ENCODE data around the gene ZNF441. TPM values are rescaled to one million over a fixed set of nuclear protein-coding genes. Genes with fewer than 3 reads are reported as not detected.

The ZNF441 gene
- total and polyA plus RNA-seq, 2 of the 13 experiments (the other 11 are each of a cell fraction or from before 2014, with no cell fraction given) = 2.8 to 10.0 TPM

DNA sequence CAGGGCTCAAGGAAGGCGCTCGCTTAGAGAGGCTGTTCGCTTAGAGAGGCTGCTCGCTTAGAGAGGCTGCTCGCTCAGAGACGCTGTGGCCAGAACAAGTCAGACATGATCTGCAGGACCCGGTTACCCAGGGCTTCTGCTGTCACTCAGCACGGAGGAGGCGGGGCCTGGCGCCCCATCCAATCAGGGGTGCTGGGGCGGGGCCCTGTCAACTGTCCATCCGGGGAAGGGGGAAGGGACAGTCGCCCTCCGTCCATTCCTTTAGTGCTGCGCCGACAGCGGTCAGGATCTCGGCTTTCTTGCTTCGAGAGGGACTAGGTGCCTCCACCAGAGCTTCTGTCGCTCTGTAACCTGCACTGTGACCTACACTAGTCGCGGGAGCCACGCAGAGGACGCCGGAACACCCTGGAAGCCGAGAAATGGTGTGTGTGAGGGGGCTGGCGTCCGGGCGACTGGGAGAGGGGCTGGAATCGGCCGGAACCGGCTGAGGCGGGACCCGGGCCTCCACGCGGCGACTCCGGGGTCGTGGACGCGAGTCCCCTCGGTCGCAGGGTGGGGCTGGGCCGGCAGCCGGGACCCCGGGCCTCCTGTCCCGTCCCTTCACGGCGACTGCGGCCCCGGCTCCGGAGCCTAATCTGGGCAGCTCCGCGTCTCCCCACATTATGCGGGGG lies 47.4 kb downstream of the ZNF441 start, which contains the start of gene ZNF440 (continued):
- no peak for TF ChIP-seq SOX6 (IDR thresholded peaks at IDR 0.05)
- peak; percentile 63 for TF ChIP-seq SOX6 (CRISPR knock-in tag; IDR thresholded peaks at IDR 0.05)
- TF ChIP-seq TBX2 (CRISPR knock-in tag; IDR thresholded peaks at IDR 0.05; ENCODE audit: borderline replicate concordance) = peak; percentile 72
- peak; percentile 97 for TF ChIP-seq POLR2G (IDR thresholded peaks at IDR 0.05; ENCODE audit: low read depth, low read length)
- TF ChIP-seq ZNF777 (CRISPR knock-in tag; IDR thresholded peaks at IDR 0.05) = peak; percentile 56; the same call in 1 of the 2 replicates
- TF ChIP-seq ELF1 (CRISPR knock-in tag; IDR thresholded peaks at IDR 0.05) = peak; percentile 31; the same call in 1 of the 2 replicates
- TF ChIP-seq, protein P1, sequence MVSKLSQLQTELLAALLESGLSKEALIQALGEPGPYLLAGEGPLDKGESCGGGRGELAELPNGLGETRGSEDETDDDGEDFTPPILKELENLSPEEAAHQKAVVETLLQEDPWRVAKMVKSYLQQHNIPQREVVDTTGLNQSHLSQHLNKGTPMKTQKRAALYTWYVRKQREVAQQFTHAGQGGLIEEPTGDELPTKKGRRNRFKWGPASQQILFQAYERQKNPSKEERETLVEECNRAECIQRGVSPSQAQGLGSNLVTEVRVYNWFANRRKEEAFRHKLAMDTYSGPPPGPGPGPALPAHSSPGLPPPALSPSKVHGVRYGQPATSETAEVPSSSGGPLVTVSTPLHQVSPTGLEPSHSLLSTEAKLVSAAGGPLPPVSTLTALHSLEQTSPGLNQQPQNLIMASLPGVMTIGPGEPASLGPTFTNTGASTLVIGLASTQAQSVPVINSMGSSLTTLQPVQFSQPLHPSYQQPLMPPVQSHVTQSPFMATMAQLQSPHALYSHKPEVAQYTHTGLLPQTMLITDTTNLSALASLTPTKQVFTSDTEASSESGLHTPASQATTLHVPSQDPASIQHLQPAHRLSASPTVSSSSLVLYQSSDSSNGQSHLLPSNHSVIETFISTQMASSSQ (IDR thresholded peaks at IDR 0.05; ENCODE audit: low read depth) = no peak
- TF ChIP-seq, protein P1 (CRISPR knock-in tag; IDR thresholded peaks at IDR 0.05; ENCODE audit: borderline replicate concordance) = peak; percentile 48; the same call in 1 of the 2 replicates
- peak; percentile 72; the same call in 1 of the 2 replicates for TF ChIP-seq ZNF44 (CRISPR knock-in tag; IDR thresholded peaks at IDR 0.05)
- TF ChIP-seq GABPB1 (CRISPR knock-in tag; IDR thresholded peaks at IDR 0.05) = peak; percentile 79
- 0 out of 2 replicates have a peak, but pooled peaks have one; percentile 65 for TF ChIP-seq ZNF580 (CRISPR knock-in tag; IDR thresholded peaks at IDR 0.05; ENCODE audit: borderline replicate concordance, low read depth)
- TF ChIP-seq, protein P2, sequence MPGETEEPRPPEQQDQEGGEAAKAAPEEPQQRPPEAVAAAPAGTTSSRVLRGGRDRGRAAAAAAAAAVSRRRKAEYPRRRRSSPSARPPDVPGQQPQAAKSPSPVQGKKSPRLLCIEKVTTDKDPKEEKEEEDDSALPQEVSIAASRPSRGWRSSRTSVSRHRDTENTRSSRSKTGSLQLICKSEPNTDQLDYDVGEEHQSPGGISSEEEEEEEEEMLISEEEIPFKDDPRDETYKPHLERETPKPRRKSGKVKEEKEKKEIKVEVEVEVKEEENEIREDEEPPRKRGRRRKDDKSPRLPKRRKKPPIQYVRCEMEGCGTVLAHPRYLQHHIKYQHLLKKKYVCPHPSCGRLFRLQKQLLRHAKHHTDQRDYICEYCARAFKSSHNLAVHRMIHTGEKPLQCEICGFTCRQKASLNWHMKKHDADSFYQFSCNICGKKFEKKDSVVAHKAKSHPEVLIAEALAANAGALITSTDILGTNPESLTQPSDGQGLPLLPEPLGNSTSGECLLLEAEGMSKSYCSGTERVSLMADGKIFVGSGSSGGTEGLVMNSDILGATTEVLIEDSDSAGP (CRISPR knock-in tag; IDR thresholded peaks at IDR 0.05; ENCODE audit: borderline replicate concordance) = peak; percentile 85
- TF ChIP-seq POLR2A (IDR thresholded peaks at IDR 0.05; ENCODE audit: insufficient read depth in 1 of 2, low read depth in 2 of 2, low read length in 2 of 2) = peak; percentile 97 to 99
- peak; percentile 32; the same call in 1 of the 2 replicates for TF ChIP-seq HOXA3 (CRISPR knock-in tag; IDR thresholded peaks at IDR 0.05)
- TF ChIP-seq KDM5B (CRISPR knock-in tag; IDR thresholded peaks at IDR 0.05; ENCODE audit: borderline replicate concordance) = peak; percentile 89
- TF ChIP-seq, protein P3, sequence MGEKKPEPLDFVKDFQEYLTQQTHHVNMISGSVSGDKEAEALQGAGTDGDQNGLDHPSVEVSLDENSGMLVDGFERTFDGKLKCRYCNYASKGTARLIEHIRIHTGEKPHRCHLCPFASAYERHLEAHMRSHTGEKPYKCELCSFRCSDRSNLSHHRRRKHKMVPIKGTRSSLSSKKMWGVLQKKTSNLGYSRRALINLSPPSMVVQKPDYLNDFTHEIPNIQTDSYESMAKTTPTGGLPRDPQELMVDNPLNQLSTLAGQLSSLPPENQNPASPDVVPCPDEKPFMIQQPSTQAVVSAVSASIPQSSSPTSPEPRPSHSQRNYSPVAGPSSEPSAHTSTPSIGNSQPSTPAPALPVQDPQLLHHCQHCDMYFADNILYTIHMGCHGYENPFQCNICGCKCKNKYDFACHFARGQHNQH (CRISPR knock-in tag; IDR thresholded peaks at IDR 0.05) = peak; percentile 71
- peak; percentile 94 for TF ChIP-seq SAP130 (CRISPR knock-in tag; IDR thresholded peaks at IDR 0.05; ENCODE audit: low read depth)
- peak; percentile 70; the same call in 1 of the 2 replicates for TF ChIP-seq SP5 (CRISPR knock-in tag; IDR thresholded peaks at IDR 0.05; ENCODE audit: borderline replicate concordance, low read depth)
- TF ChIP-seq ZNF296 (CRISPR knock-in tag; conservative IDR thresholded peaks at IDR 0.05) = peak; percentile 82
- TF ChIP-seq ETV5 (CRISPR knock-in tag; IDR thresholded peaks at IDR 0.05; ENCODE audit: borderline replicate concordance) = peak; percentile 57
- 0 out of 2 replicates have a peak, but pooled peaks have one; percentile 38 for TF ChIP-seq CREM (IDR thresholded peaks at IDR 0.05)
- TF ChIP-seq CREM (CRISPR knock-in tag; IDR thresholded peaks at IDR 0.05) = no peak
- peak; percentile 74 for TF ChIP-seq HES4 (CRISPR knock-in tag; IDR thresholded peaks at IDR 0.05; ENCODE audit: borderline replicate concordance)
- peak; percentile 42 for TF ChIP-seq U2AF1 (optimal IDR thresholded peaks at IDR 0.05; ENCODE audit: low read depth, low read length)

Data from HepG2 (cell line).